GM12801 (cell line): ENCODE measurements around the gene HAVCR2.

ENCODE experiments used
- CTCF ChIP-seq: IDR thresholded peaks from one replicate; pipeline ENCODE4 v1.5.1; 2011; ENCODE audit warnings: control low read depth; ENCODE audit not compliant: insufficient read length; ENCODE audit errors: extremely low read depth

The HAVCR2 gene

GRCh38 chr5:157066080-157066479 lies 42.8 kb downstream of the HAVCR2 start:
- no peak for TF ChIP-seq CTCF

GRCh38 chr5:157063776-157064430 lies 44.9 kb downstream of the HAVCR2 start:
- no peak for TF ChIP-seq CTCF

DNA sequence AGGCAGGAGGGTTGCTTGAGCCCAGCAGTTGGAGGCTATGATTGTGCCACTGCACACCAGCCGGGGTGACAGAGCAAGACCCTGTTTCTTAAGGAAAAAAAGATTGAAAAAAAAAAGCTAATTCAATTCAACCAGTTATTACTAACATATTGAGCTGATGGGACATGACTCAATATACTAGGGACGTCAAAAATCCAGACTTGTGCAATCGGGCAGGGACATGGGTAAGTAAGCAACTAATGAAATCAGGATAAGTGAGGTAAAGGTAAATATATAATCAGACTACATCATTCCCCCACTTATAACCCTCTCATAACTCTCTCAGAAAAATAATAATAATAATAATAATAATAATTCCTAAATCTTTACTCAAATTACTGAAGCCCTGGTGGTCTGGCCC lies 49.0 kb downstream of the HAVCR2 start:
- TF ChIP-seq CTCF: no peak

GRCh38 chr5:157059093-157059539 lies 49.7 kb downstream of the HAVCR2 start, which contains the start of gene HAVCR1:
Gene HAVCR1 (minus strand): TSS chr5:157059116. CDS start chr5:157057943, 1,173 bp downstream.
- TF ChIP-seq CTCF: no peak

DNA sequence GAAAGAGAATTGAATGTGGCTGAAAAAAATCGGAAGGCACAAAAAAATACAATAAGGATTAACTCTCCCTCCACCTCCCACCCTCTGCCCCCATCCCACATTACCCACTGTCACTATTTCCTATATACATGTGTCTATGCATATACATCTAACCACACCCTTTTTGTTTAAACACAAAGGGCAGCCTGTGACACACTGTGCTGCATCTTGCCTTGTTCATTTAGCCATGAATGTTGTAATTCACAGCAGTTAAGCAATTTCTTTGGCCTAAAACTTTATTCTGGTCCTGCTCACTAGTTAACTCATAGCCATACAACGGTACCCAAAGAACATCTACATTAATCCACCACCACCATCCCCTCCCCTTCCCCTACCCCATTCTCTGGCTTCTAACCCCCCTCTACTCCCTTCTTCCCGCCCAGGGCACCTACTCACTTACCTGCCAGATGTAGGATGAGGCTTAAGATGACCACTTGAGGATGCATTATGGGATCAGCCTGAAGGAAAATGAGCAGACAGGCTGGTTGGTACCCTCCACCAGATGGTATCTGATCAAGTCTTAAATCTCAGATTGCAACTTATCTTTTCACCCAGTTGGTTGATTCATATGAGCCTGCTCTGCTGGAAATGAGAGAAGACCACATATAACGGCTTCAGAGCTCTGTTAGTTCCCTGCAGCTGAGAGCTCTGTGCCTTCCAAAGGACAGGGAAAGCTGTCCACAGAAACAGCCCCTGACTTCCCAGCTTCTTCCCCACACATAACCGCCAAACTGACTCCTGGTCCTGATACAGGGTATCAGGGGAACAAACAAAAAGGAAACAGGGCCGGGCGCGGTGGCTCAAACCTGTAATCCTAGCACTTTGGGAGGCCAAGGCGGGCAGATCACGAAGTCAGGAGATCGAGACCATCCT lies 51.1 kb downstream of the HAVCR2 start:
- no peak for TF ChIP-seq CTCF

- no peak for TF ChIP-seq CTCF
Observed at GRCh38 chr5:157051604-157052245, 57.1 kb downstream of the HAVCR2 start.

DNA sequence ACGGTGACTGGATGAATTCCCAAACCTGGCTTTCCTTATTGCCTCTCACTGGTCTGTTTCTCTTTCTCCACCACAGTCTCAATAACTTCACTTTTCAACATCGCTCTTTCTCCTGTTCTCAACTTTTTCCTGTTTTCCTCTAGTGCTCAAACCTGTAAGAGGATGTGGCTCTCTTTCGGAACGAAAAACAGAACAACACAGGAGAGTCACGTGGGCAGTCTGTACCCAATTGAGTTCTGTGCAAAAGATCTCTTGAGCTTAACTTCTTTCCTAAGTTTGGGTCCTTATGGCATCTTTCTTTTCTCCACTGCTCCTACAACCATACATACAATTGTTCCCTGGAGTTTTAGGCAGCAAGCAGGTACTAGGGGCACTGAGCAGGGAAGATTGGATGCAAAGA lies 58.8 kb downstream of the HAVCR2 start:
- TF ChIP-seq CTCF: no peak
